Hematopoietic multipotent progenitor cell treated with erythropoietin and hydrocortisone succinate and interleukin-3 and kit ligand, for 15 days (in vitro differentiated cells): ENCODE measurements around the gene LRRC58.

ENCODE experiments used
- DNase-seq: peaks from one replicate; pipeline ENCODE4 v3.0.0-alpha.2; 2015; ENCODE audit warnings: low spot score

The LRRC58 gene

GRCh38 chr3:120276767-120277166 lies 72.4 kb downstream of the LRRC58 start:
- no peak for DNase-seq

- DNase-seq: no peak
Observed at GRCh38 chr3:120275618-120276017, 73.5 kb downstream of the LRRC58 start.

- DNase-seq: no peak
Observed at GRCh38 chr3:120274739-120275167, 74.4 kb downstream of the LRRC58 start.
